Peyer's patch (tissue), 4 donors: Measurements from ENCODE around the gene NOC4L.

Experiments
- POLR2A ChIP-seq, 2 donors: fragments of 450-650 bp; IDR thresholded peaks; one replicate each; pipeline ENCODE4 v1.5.1; 2017; ENCODE audit warnings: antibody characterized with exemption in 2 of 2, mild to moderate bottlenecking in 2 of 2, moderate library complexity in 2 of 2
- TF ChIP-seq, protein P1 (sequence below), 6 experiments: fragments of 450-650 bp in 4 of 6; fragments of 200-600 bp in 2 of 6; sonication (generic) in 1 of 6; IDR thresholded peaks; one replicate each; pipeline ENCODE4 v1.5.1; 2017 to 2019; ENCODE audit warnings: antibody characterized with exemption in 6 of 6, mild to moderate bottlenecking in 3 of 6, moderate library complexity in 1 of 6

DNA sequence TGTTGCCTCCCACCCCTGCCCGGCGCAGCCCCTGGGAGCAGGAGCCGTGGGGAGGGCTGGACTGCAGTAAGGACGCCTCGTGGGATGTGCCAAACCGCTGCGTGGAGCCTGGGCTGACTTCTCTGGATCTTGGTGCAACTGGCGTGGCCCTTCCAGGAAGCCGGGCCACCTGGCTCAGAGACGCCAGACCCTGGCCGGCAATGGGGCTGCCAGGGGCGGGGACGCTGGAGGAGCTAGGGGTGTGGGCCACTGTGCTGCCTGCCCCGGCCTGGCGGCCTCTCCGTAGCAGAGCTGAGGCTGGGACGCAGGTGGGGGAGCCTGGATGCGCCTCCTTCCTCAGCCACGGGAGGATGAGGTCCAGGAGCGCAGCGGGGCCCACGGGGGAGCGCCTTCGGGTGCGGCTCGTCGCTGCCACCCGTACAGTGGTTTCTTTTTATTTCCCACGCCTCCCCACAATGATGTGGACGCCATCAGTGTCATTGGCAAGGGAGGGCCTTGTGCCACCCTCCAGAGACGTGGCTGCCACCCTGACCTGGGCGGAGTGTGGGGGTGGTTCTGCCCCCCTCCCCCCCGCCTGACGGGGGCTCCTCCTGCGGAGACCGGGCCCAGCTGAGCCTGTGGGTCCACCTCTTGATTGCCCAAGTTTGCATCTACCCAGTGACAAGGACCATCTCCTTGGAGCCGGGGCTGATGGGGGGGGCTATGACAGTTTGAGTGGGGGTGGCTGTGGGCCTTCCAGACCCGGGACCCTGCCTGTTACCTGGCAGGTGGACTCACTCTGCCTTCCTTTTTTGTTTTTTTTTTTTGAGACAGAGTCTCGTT, 11.4 kb upstream of the NOC4L start:
- TF ChIP-seq, protein P1, sequence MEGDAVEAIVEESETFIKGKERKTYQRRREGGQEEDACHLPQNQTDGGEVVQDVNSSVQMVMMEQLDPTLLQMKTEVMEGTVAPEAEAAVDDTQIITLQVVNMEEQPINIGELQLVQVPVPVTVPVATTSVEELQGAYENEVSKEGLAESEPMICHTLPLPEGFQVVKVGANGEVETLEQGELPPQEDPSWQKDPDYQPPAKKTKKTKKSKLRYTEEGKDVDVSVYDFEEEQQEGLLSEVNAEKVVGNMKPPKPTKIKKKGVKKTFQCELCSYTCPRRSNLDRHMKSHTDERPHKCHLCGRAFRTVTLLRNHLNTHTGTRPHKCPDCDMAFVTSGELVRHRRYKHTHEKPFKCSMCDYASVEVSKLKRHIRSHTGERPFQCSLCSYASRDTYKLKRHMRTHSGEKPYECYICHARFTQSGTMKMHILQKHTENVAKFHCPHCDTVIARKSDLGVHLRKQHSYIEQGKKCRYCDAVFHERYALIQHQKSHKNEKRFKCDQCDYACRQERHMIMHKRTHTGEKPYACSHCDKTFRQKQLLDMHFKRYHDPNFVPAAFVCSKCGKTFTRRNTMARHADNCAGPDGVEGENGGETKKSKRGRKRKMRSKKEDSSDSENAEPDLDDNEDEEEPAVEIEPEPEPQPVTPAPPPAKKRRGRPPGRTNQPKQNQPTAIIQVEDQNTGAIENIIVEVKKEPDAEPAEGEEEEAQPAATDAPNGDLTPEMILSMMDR (IDR thresholded peaks at IDR 0.05) = no peak
- no peak for TF ChIP-seq POLR2A (IDR thresholded peaks at IDR 0.05)
